Activated CD4-positive, alpha-beta memory T cell treated with anti-CD3 and anti-CD28 coated beads, Interleukin-2, amount 10 ng/mL, durations not matched to agents 7 days and 5 days (primary cell): ENCODE data around the gene STXBP6. TPM values are rescaled to one million over a fixed set of nuclear protein-coding genes. Genes with fewer than 3 reads are reported as not detected.
"Not testable (repeated sequence)": the region's sequence is repeated elsewhere in the genome, so short reads cannot be mapped to it uniquely, and the experiment has no call there.

Experiments
- CTCF ChIA-PET: fragments of 350-600 bp; sonication (Branson Sonifier 250); formaldehyde crosslinking; loops from one replicate; lab custom pipeline; 2021; ENCODE audit warnings: antibody characterized with exemption, inconsistent platforms; lab: Charles Lee
- POLR2A ChIA-PET: fragments of 350-600 bp; sonication (Branson Sonifier 250); formaldehyde crosslinking; loops from one replicate; lab custom pipeline; 2021; ENCODE audit warnings: antibody characterized with exemption; lab: Charles Lee
- DNase-seq: peaks from one replicate; pipeline ENCODE4 v3.0.0-alpha.2; 2020
- H3K27ac Mint-ChIP-seq: one replicate; pipeline ENCODE4 v1.8.0; 2021; ENCODE audit warnings: mild to moderate bottlenecking, mixed read lengths
- H3K27me3 Mint-ChIP-seq: one replicate; pipeline ENCODE4 v1.8.0; 2021; ENCODE audit warnings: mixed read lengths
- H3K36me3 Mint-ChIP-seq: one replicate; pipeline ENCODE4 v1.8.0; 2021; ENCODE audit warnings: low read depth, mixed read lengths
- H3K4me1 Mint-ChIP-seq: one replicate; pipeline ENCODE4 v1.8.0; 2021; ENCODE audit warnings: mixed read lengths
- H3K4me3 Mint-ChIP-seq: one replicate; pipeline ENCODE4 v1.8.0; 2021; ENCODE audit warnings: mild to moderate bottlenecking, mixed read lengths
- H3K9me3 Mint-ChIP-seq: one replicate; pipeline ENCODE4 v1.8.0; 2021; ENCODE audit warnings: mixed read lengths
- total RNA-seq, 2 experiments: library from RNA; stranded (reverse); gene quantifications; one replicate each; pipeline ENCODE4 v1.2.3, GENCODE V29; 2021

Gene STXBP6
- total RNA-seq, 2 experiments from 2014 or later = not detected

DNA sequence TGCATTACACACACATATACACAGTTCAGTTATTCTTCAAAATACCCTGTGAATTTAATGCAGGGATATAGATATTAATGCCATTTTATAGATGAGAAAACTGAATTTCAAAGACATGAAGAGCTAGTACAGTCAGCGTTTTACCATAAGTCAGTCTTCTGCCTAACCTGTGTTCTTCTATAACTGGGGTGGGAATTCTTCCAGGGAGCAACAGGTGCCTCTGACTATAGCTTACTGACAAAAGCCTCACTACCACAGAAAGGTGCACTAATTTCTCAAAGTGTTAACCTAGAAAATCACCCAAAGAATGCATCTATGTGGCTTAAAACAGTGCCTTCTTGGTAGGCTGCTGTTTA is 84.4 kb downstream of the STXBP6 start:
- no peaks in the 10 kb centered on the region for H3K4me1 Mint-ChIP-seq
- H3K36me3 Mint-ChIP-seq = no peaks in the 10 kb centered on the region
- ChIA-PET CTCF (no interaction called here), POLR2A (no interaction called here)
- no peak overlapping the region for H3K27ac Mint-ChIP-seq
- H3K9me3 Mint-ChIP-seq = no peaks in the 10 kb centered on the region
- no peak for DNase-seq
- H3K4me3 Mint-ChIP-seq = no peak overlapping the region
- H3K27me3 Mint-ChIP-seq = no peaks in the 10 kb centered on the region

GRCh38 chr14:24964591-24964990 is 85.4 kb downstream of the STXBP6 start:
- POLR2A ChIA-PET = no interaction called here
- Mint-ChIP-seq H3K27me3 (no peaks in the 10 kb centered on the region), H3K4me3 (no peak overlapping the region), H3K9me3 (no peaks in the 10 kb centered on the region), H3K4me1 (no peaks in the 10 kb centered on the region), H3K36me3 (no peaks in the 10 kb centered on the region), H3K27ac (no peak overlapping the region)
- DNase-seq = no peak
- CTCF ChIA-PET = no interaction called here

- H3K36me3 Mint-ChIP-seq = no peaks in the 10 kb centered on the region
- no peaks in the 10 kb centered on the region for H3K4me1 Mint-ChIP-seq
- POLR2A ChIA-PET = no interaction called here
- CTCF ChIA-PET = no interaction called here
- DNase-seq = no peak
- no peak overlapping the region for H3K27ac Mint-ChIP-seq
- no peak overlapping the region for H3K4me3 Mint-ChIP-seq
- no peaks in the 10 kb centered on the region for H3K9me3 Mint-ChIP-seq
- no peaks in the 10 kb centered on the region for H3K27me3 Mint-ChIP-seq
These were observed 85.9 kb downstream of the STXBP6 start for GRCh38 chr14:24964048-24964447.

DNA sequence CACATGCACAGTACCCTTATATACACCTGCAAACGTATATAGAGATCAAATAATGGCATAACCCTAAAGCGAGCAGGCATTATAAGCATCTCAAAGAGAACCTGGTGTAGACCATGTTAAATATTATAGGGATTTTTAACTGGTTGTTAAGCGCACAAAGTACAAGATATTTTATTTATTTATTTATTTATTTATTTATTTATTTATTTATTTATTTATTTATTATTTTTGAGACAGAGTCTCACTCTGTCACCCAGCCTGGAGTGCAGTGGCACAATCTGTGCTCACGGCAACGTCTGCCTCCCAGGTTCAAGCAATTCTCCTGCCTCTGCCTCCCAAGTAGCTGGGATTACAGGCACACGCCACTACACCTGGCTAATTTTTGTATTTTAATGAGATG is 87.8 kb downstream of the STXBP6 start:
- POLR2A ChIA-PET, H3K9me3 Mint-ChIP-seq, H3K27ac Mint-ChIP-seq, H3K27me3 Mint-ChIP-seq, CTCF ChIA-PET, H3K4me3 Mint-ChIP-seq, H3K36me3 Mint-ChIP-seq, DNase-seq, H3K4me1 Mint-ChIP-seq: not testable (repeated sequence)

DNA sequence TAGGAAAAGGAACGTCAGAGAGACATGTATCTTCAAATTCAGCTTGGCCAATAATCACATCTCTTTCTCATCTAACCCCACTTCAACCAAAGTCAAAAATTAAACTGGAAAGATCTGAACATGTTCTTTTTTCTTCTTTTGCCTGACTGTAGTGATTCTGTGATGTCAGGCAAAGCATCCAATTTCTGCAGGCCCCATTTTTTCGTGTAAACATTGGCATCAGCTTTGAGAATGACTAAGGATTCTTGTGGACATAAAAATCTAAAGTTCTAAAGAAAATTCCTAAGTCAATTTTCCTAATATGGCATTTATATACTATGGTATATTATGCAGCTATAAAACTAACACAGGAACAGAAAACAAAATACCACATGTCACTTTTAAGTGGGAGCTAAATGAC is 89.1 kb downstream of the STXBP6 start:
- Mint-ChIP-seq H3K9me3 (no peaks in the 10 kb centered on the region), H3K4me1 (no peaks in the 10 kb centered on the region), H3K36me3 (no peaks in the 10 kb centered on the region), H3K27ac (no peak overlapping the region), H3K27me3 (no peaks in the 10 kb centered on the region), H3K4me3 (no peak overlapping the region)
- DNase-seq = no peak
- POLR2A ChIA-PET = no interaction called here
- CTCF ChIA-PET = no interaction called here

DNA sequence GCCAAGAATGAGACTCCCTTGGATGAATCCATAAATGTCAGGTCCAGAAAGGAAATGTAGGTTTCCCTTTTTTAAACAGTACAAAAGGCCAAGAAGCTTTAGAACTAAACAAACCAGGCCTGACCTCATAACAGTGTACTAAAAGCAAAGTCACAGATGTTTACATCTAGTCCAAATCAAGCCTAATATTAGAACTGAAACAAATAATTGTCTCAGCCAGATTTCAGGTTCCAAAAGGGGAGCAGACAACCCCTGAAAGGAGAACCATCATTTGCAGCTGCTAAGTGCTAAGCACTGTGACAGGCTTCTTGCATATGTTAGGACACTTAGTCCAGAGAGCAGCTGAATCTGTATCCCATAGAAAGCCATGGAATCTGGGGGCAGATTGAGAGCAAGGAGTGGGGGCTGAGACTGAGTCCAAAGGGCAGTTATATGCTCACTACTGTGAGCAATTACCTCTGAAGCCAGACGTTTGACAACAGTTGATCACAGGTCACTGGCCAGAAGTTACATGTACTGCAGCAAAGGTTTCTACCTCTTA is 90.1 kb downstream of the STXBP6 start:
- Mint-ChIP-seq H3K9me3 (no peaks in the 10 kb centered on the region), H3K27me3 (no peaks in the 10 kb centered on the region), H3K4me3 (no peak overlapping the region), H3K27ac (no peak overlapping the region), H3K4me1 (no peaks in the 10 kb centered on the region), H3K36me3 (no peaks in the 10 kb centered on the region)
- no peak for DNase-seq
- POLR2A ChIA-PET = no interaction called here
- CTCF ChIA-PET = no interaction called here

DNA sequence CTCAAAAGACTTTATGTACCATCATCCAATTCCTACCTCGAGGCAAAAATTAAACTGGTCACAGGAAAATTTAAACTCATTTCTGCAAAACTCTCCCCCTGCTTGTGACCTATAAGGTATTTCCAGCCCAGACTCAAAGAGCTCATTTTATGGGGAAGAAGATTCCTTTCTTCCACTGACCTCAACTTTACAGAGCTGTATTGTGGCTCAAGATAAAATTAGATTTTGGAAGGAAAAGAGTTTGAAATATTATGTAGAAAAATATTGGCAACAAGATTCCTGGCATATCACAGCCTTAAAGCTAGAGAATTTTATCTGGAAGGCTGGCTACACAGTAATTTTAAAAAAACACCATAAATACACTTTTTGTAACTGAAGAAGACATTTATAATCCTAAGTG is 91.7 kb downstream of the STXBP6 start:
- no peak for DNase-seq
- Mint-ChIP-seq H3K4me1 (no peaks in the 10 kb centered on the region), H3K27ac (no peak overlapping the region), H3K4me3 (no peak overlapping the region), H3K27me3 (no peaks in the 10 kb centered on the region), H3K36me3 (no peaks in the 10 kb centered on the region), H3K9me3 (no peaks in the 10 kb centered on the region)
- POLR2A ChIA-PET = no interaction called here
- CTCF ChIA-PET = no interaction called here

DNA sequence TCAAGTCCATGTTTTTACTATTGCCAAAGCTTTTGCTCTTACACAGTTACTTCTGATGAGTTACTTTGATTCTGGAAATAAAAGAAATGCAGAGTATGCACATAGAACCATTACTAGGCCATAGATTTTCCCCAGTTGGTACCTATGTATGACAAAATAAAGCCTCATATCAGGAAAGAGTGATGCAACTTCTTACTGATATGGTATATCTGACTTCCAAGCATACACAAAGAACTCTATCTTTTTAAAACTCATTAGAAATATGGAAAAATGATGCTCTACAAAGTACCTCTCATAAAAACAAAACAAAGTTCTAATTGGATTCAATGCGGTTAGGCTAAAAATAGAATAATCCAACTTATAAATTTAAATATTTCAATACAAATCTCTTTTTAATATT is 92.1 kb downstream of the STXBP6 start:
- Mint-ChIP-seq H3K4me1 (no peaks in the 10 kb centered on the region), H3K36me3 (no peaks in the 10 kb centered on the region), H3K9me3 (no peaks in the 10 kb centered on the region), H3K27ac (no peak overlapping the region), H3K4me3 (no peak overlapping the region), H3K27me3 (no peaks in the 10 kb centered on the region)
- ChIA-PET POLR2A (no interaction called here), CTCF (no interaction called here)
- no peak for DNase-seq

GRCh38 chr14:24956104-24956503 is 93.8 kb downstream of the STXBP6 start:
- CTCF ChIA-PET = no interaction called here
- DNase-seq = no peak
- Mint-ChIP-seq H3K27me3 (no peaks in the 10 kb centered on the region), H3K36me3 (no peaks in the 10 kb centered on the region), H3K4me1 (no peaks in the 10 kb centered on the region), H3K27ac (no peak overlapping the region), H3K4me3 (no peak overlapping the region), H3K9me3 (no peaks in the 10 kb centered on the region)
- POLR2A ChIA-PET = no interaction called here

- H3K4me1 Mint-ChIP-seq = no peaks in the 10 kb centered on the region
- DNase-seq = no peak
- no peaks in the 10 kb centered on the region for H3K27me3 Mint-ChIP-seq
- no peak overlapping the region for H3K4me3 Mint-ChIP-seq
- H3K27ac Mint-ChIP-seq = no peak overlapping the region
- H3K36me3 Mint-ChIP-seq = no peaks in the 10 kb centered on the region
- ChIA-PET POLR2A (no interaction called here), CTCF (no interaction called here)
- H3K9me3 Mint-ChIP-seq = no peaks in the 10 kb centered on the region
These were observed 95.3 kb downstream of the STXBP6 start for GRCh38 chr14:24954700-24955037.

DNA sequence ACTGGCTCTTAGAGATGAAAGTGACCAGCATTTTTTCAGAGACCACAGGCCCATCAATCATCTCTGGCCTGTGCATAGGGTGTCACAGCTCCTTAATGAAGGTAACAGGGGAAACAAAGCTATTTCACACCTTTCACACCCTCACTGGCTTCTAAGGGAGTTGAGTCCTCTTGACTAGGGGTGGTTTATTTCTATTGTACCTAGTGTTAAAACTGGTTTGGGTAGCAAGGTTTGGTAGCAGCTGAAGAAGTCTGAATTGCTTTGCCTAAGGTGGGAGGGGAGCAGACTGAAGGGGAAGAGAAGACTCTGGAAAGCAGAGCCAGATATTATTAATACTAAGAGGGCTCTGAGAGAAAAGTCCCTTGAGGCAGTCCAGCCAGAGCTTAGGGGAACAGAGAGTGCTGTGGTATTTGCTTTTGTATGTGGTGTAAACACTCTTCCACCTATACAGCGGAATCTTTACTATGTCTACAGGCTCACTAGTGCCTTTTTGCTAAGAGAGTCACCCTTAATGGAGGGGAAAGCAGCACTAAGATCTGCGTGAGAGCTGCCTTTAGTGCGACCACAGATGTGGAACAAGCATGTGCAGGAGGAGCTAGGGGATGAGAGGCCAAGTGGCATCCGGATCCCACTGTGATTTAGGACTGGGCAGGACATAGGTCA is 95.8 kb downstream of the STXBP6 start:
- Mint-ChIP-seq H3K27ac (no peak overlapping the region), H3K4me1 (no peaks in the 10 kb centered on the region), H3K9me3 (no peaks in the 10 kb centered on the region), H3K36me3 (no peaks in the 10 kb centered on the region), H3K27me3 (no peaks in the 10 kb centered on the region), H3K4me3 (no peak overlapping the region)
- ChIA-PET CTCF (no interaction called here), POLR2A (no interaction called here)
- DNase-seq = no peak

GRCh38 chr14:24952851-24953666 is 96.9 kb downstream of the STXBP6 start:
- no peak overlapping the region for H3K4me3 Mint-ChIP-seq
- no peaks in the 10 kb centered on the region for H3K4me1 Mint-ChIP-seq
- no peaks in the 10 kb centered on the region for H3K27me3 Mint-ChIP-seq
- CTCF ChIA-PET = interaction anchor here (1.3 kb wide), 1 partner anchor 243 kb away, joined by 3 read pairs; no protein-coding TSS in a partner anchor
- no peak for DNase-seq
- POLR2A ChIA-PET = no interaction called here
- no peak overlapping the region for H3K27ac Mint-ChIP-seq
- no peaks in the 10 kb centered on the region for H3K9me3 Mint-ChIP-seq
- H3K36me3 Mint-ChIP-seq = no peaks in the 10 kb centered on the region

DNA sequence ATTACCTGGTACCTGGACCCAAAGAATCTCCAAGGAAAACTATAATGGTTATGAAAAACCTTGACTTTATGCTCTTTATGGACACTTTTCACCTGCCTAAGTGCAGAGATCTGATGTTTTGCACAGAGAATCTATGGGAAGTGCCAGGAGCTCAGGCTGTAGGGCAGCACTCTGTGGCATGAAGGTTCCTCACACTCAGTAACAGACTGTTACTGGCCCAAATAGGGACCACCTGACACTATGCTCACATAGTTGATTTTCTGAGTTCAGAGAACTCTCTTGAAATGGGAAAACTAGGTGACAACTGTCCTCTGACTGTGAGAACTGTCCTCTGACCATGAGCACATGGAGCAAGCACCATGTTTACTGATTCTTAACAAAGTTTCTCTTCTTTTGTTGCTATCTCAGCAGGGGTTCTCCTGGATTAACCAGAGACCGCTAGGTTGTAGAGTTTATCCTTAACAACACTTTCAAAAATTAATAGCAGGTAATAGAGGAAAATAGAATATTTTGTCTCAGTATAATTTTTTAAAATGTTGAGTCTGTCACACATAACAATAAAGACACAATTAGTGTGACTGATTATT is 101.6 kb downstream of the STXBP6 start:
- ChIA-PET CTCF (no interaction called here), POLR2A (no interaction called here)
- no peaks in the 10 kb centered on the region for H3K36me3 Mint-ChIP-seq
- DNase-seq = no peak
- no peaks in the 10 kb centered on the region for H3K9me3 Mint-ChIP-seq
- H3K27me3 Mint-ChIP-seq = peaks cover 2% of the 10 kb centered on the region
- no peak overlapping the region for H3K27ac Mint-ChIP-seq
- H3K4me3 Mint-ChIP-seq = no peak overlapping the region
- no peaks in the 10 kb centered on the region for H3K4me1 Mint-ChIP-seq
